HG02884 (cell line): Measurements from ENCODE around the gene PARL.
"Not testable (repeated sequence)": the region's sequence is repeated elsewhere in the genome, so short reads cannot be mapped to it uniquely, and the experiment has no call there.

Source experiments
- ATAC-seq: cut with Tn5 transposase; IDR thresholded peaks from one replicate; pipeline ENCODE4 v1.9.1; 2021; ENCODE audit warnings: mild to moderate bottlenecking, moderate library complexity; ENCODE audit not compliant: unreplicated experiment

The PARL gene

DNA sequence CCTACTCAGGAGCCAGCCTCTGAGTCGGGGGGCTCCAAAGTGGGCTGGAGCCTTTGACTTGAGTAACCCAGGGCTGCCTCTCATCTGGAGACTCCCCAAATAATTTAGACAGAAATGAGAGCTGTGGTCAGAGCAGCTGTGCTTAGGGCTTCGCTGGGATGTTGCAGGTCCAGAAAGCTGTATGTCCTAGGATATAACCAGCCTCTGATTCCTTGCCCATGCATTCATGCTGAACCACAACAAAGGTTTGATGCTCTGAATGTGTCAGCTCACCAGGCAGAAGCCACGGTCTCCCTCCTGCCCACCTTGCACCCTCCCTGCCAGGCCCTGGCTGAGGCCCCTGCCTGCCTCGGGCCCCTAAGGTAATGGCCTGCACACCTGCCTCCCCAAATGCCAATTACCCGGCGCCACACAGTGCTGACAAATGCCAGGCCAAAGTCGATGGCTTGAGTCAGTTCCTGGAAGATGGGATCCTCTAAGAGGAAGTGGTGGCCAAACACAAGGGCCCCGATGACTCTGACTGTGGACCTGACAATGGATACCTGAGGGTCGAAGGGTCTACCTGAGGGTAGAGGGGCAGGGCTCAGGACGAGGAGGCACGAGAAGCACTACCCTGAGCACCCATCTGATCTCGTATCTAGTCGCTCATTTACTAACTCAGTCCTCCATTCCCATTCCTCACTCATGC, 21.7 kb upstream of the PARL start:
- no peak for ATAC-seq

- no peak for ATAC-seq
Observed at GRCh38 chr3:183904833-183905780, 20.4 kb upstream of the PARL start.

DNA sequence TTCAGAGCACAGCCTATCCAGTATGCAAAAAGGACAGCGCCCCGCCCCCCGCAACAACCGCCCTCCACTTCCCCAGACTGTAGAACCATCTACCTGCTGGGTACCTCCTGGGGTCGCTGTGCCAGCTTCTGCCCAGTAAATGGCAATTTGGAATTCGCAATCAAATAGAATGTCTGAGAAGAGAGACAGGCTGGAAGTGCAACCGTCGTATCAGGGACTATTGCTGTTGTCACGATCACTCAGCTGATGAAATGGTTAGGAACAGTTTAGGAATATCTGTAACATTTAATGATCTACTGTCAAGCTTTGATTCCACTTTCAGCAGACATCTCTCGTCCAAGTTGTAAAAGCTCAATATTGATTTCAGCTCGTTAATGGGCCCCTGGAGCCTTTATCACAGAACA, 13.3 kb upstream of the PARL start:
- no peak for ATAC-seq

DNA sequence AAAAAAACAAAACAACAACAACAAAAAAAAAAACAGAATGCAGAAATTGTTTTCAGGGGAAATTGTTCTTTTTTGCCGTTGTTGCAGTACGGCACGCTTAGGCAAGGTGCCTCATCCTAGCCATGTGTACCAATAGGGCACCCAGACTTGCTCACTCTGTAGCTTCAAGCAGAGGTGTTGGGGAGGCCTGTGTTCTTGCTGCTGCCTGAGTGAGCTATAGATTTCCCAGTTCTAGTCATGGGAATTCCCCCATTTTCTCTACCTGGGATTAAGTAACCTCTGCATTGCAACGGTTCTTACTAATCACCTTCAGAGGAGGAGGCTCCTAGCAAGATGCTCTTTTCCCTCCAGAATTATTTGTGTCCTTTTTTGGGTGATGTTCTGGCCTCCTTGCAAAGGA, 12.9 kb upstream of the PARL start:
- no peak for ATAC-seq

GRCh38 chr3:183896610-183897009, 11.9 kb upstream of the PARL start:
- no peak for ATAC-seq

DNA sequence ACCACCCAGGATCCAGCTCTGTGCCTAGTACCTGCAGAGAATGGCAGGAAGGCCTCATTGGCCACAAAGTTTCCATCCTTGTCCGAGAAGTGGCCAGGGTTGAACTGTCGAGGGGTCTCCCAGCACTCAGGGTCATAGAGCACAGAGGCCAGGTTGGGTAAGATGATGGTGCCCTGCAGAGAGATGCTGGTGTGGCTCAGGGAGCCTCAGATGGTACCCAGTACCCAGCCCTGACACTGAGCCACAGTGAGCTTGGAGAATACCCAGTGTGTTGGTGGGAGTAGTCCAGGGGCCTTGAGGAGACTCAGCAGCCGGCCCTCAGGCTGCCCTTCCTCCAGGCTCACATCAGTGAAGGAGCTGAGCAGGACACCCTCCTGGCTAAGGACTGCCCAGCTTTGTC, 11.5 kb upstream of the PARL start:
- no peak for ATAC-seq

DNA sequence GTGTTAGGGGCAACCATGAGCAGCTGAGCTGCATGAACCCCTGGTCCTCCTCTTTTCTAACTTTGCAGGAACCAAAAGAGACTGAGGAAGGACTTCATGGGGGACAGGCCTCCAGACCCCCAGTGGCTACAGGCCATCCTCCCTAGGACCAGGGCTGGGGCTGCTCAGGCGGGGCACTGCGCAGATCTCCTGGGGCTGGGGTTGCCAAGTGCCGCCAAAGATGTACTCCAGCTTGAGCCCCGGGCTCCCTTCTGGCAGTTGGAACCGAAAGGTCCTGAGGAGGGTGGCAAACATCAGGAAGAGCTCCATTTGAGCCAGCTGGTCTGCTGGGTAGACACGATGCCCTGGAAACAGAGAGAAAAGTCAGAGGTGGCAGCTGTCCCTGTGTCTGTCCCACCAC, 11.1 kb upstream of the PARL start:
- ATAC-seq = no peak

DNA sequence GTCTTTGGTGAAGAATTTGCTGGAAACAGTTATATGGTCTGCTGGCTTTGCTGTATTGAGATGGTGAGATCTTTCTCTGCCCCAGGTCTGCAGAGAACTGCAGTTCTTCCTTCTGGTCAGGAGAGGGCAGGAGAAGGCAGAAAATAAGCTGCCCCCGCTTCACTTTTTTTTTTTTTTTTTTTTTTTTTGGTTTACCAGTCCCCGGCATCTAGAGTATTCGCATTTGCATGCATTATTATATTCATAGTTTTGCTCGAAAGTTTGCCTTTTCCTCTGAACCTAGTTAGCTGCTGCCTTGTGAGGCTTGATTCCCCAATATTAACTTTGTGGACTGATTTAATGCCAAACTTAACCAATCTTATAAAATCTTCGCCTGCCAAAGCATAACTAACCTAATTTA, 10.6 kb upstream of the PARL start:
- ATAC-seq = no peak

DNA sequence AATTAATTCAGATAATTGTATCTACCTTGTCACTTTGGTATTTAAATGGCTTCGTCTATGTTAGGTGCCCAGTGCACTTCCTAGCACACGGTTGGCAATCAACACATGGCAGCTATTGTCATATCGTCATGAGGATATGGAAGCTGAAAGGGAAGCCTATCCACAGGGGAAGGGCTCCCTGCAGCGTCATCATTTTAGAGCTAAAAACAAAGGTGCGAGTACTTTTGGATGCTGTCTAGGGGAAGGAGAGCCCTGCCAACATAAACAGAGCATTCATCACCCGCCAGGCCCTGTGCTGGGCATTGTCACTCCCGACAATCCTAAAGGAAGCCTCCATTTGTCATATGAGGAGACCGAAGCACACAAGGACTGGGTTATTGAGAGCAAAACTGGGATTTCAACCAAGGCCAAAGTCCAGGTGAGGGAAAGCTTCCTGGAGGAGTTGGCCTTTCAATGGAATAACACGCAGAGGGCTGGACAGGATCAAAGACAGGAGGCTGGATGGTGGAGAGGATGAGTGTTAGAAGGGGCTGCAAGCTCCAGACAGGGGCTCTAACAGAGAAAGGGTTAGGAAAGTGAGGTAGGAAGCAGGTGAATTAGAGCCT, 8.0 kb upstream of the PARL start:
- no peak for ATAC-seq

DNA sequence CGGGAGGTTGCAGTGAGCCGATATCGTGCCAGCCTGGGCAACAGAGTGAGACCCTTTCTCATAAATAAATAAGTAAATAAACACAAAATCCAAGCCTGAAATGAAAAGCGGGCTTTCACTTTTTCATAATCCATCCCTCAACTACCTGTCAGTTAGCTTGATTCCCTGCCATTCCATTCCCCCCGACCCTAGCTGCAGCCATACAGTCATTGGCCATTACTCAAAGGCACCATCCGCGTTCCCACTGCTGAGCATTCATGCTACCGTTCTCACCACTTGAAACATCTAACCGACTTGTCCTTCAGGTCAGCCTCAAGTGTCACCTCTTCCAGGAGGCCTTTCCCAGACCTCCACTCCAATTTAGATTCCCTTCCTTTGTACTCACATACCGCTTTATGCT, 1.1 kb upstream of the PARL start:
- ATAC-seq = no peak

- no peak for ATAC-seq
Observed at GRCh38 chr3:183884097-183884426, 618 bp downstream of the PARL start.

DNA sequence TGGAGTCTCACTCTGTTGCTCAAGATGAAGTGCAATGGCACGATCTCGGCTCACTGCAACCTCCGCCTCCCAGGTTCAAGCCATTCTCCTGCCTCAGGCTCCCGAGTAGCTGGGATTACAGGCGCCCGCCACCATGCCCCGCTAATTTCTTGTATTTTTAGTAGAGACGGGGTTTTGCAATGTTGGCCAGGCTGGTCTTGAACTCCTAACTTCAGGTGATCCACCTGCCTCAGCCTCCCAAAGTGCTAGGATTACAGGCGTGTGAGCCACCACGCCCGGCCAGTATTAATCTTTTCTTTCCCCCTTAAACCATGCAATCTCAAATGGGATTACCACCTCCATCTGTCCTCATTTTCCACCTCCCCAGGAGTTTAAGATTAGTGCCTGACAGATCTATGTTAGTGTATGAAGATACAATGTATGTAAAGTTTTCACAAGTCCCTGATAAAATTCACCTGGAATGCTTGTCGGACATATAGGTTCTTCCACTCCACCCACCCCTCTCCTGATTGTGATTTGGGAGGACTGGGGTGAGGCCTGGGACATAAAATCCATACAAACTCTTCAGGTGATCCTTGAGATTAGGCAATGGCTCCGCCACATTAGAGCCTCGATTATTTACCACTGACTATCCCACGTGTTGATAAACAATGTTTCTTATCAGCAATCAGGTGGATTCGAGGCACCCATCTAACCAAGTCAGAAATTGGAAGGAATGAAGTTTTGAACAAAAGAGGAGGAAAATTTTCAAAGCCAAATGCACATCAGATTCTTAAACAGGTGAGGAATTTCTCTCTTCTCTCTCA, 1.2 kb downstream of the PARL start:
- no peak for ATAC-seq

GRCh38 chr3:183880121-183880520, 4.6 kb downstream of the PARL start:
- no peak for ATAC-seq

DNA sequence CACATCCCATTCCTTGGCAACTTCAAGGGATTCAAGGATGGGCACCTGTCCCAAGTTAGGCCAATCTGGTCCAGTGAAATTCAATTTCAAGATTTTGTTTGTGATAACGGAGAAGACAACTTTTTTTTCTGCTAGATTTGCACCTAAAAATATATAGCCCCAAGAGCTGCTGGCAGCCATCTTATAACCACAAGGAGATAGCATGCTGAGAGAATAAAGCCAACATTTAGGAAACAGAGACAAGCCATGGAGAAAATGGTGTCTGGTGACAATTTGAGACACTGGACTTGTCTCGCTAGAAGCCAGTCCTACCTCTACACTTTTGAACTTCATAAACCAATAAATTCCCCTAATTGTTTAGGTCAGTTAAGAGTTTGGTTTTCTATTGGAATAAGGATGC, 5.4 kb downstream of the PARL start:
- ATAC-seq = no peak

GRCh38 chr3:183878071-183878470, 6.6 kb downstream of the PARL start:
- no peak for ATAC-seq

GRCh38 chr3:183877227-183877626, 7.5 kb downstream of the PARL start:
- ATAC-seq = not testable (repeated sequence)

DNA sequence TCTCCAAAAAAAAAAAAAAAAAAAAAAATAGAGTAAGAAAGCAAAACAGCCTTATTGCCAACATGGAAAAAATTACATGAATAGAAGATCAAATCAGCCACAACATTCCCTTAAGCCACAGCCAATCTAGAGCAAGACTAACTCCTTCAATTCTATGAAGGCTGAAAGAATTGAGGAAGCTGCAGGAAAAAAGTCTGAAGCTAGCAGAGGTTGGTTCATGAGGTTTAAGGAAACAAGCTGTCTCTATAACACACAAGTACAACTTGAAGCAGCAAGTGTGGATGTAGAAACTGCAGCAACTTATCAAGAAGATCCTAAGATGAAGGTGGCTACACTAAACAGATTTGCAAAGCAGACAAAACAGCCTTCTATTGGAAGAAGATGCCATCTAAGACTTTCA, 9.3 kb downstream of the PARL start:
- no peak for ATAC-seq

- ATAC-seq = no peak
Observed at GRCh38 chr3:183873914-183874313, 10.8 kb downstream of the PARL start.

- no peak for ATAC-seq
Observed at GRCh38 chr3:183871541-183871940, 13.1 kb downstream of the PARL start.

- no peak for ATAC-seq
Observed at GRCh38 chr3:183870563-183870962, 14.1 kb downstream of the PARL start.

- ATAC-seq = no peak
Observed at GRCh38 chr3:183868796-183869195, 15.9 kb downstream of the PARL start.
